ENCODE results near the gene CDSN. TPM values are rescaled to one million over a fixed set of nuclear protein-coding genes. Genes with fewer than 3 reads are reported as not detected.

The CDSN gene
- total and polyA plus RNA-seq, 2 donors (not counting 3 experiments of a cell fraction or from before 2014, with no cell fraction given): not detected

DNA sequence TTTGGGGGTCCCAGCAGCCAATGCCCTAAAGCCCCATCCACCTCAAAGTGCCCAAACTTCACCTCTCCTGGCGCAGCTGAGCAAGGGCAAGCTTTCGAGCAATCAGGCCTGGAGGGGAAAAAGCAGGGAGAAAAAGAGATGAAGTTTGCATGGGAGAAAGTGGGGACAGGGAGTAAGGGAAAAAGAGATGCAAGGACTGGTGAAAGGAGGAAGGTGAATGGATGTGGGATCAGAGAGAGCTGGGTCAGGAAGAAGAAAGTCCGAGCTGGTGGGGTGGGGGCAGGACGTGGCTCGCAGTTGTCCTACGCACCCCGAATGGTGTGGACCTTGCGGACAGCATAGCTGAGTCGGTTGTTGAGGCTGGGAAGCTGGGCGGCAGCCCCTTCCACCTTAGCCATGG is 25.1 kb upstream of the CDSN start:
- intact Hi-C loops (cut with micrococcal nuclease): no loop called here
- POLR2A ChIA-PET: no interaction called here

DNA sequence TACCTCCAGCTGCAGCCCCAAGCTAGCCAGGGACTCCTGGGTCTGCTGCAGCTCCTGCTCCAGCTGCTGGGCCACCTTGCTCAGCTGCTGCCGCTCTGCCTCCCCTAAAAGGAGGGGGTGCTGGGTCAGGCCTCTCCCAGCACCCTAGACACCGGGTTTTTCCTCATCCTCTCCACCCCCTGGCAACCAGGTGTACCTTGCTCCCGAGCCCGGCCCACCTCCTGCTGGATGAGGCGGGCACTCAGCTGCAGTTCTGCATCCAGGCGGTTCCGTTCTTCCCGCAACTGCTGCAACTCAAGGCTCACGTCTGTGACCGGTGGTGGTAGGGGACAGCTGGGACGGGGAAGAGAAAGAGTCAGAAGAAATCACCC is 24.7 kb upstream of the CDSN start:
- BruUV-seq (replicated peaks): no TSS peak
- intact Hi-C loops (cut with micrococcal nuclease): no loop called here

More for the DNA sequence above, 25.1 kb upstream of the CDSN start:
- H3K9ac ChIP-seq (replicated peaks; ENCODE audit: extremely low read depth, insufficient read depth, low read length): no peak overlapping the region
- CTCF ChIA-PET: interaction anchor here (0.9 to 3.3 kb wide), 4 partner anchors 8 to 221 kb away, joined by 3 to 15 read pairs (median 6); no protein-coding TSS in a partner anchor
- H3K27me3 ChIP-seq (ENCODE audit: control insufficient read depth in 2 of 2, insufficient read depth in 2 of 2, low read length in 2 of 2): no peaks in the 10 kb centered on the region
- no peaks in the 10 kb centered on the region for H3K79me2 ChIP-seq (ENCODE audit: control insufficient read depth, insufficient read depth, low read length)
- H3K9me3 ChIP-seq (replicated peaks; ENCODE audit: control insufficient read depth, insufficient read depth, low read length): no peaks in the 10 kb centered on the region
- H2AFZ ChIP-seq (ENCODE audit: low read depth, low read length): no peak overlapping the region
- TF ChIP-seq JUN (IDR thresholded peaks at IDR 0.05; ENCODE audit: borderline replicate concordance, insufficient read depth, insufficient read length, low read depth): no peak
- peaks cover 3% of the 10 kb centered on the region for H3K4me1 ChIP-seq (ENCODE audit: control insufficient read depth, extremely low read depth, insufficient read depth, low read length)
- no peaks in the 10 kb centered on the region for H4K20me1 ChIP-seq (replicated peaks; ENCODE audit: control insufficient read depth, extremely low read depth, insufficient read depth, low read length)
- H3K27ac ChIP-seq (ENCODE audit: insufficient read depth, low read depth, low read length): no peak overlapping the region
- FAIRE-seq (no peak), DNase-seq (ENCODE audit: low read depth, low spot score) (no peak)
- BruUV-seq (replicated peaks): no TSS peak
- peaks cover 0 to 15% of the 10 kb centered on the region in 2 experiments for H3K36me3 ChIP-seq (ENCODE audit: control insufficient read depth in 2 of 2, extremely low read depth in 1 of 2, insufficient read depth in 2 of 2, low read length in 2 of 2)
- H3K9me1 ChIP-seq (replicated peaks; ENCODE audit: control insufficient read depth, extremely low read depth, insufficient read depth, low read length): no peaks in the 10 kb centered on the region
- no peak overlapping the region for H3K4me3 ChIP-seq (replicated peaks in 1 of 3; ENCODE audit: insufficient read depth in 1 of 3, low read depth in 1 of 3, low read length in 3 of 3)
- dilution Hi-C loops (cut with MboI; ENCODE audit: extremely low pct_ligation_motif_present, low sequenced_read_pairs): no loop called here
- no peak overlapping the region for H3K4me2 ChIP-seq (ENCODE audit: insufficient read depth, low read length)

More for the DNA sequence above, 24.7 kb upstream of the CDSN start:
- no peak for FAIRE-seq
- H3K4me2 ChIP-seq (ENCODE audit: insufficient read depth, low read length): no peak overlapping the region
- H3K36me3 ChIP-seq (ENCODE audit: control insufficient read depth in 2 of 2, extremely low read depth in 1 of 2, insufficient read depth in 2 of 2, low read length in 2 of 2): peaks cover 0 to 15% of the 10 kb centered on the region in 2 experiments
- dilution Hi-C loops (cut with MboI; ENCODE audit: extremely low pct_ligation_motif_present, low sequenced_read_pairs): no loop called here
- DNase-seq (ENCODE audit: low read depth, low spot score): no peak
- no peaks in the 10 kb centered on the region for H3K9me3 ChIP-seq (replicated peaks; ENCODE audit: control insufficient read depth, insufficient read depth, low read length)
- H3K4me1 ChIP-seq (ENCODE audit: control insufficient read depth, extremely low read depth, insufficient read depth, low read length): peaks cover 3% of the 10 kb centered on the region
- CTCF ChIA-PET: interaction anchor here (1.6 kb wide), 1 partner anchor 48 kb away, joined by 8 read pairs; no protein-coding TSS in a partner anchor
- H3K9me1 ChIP-seq (replicated peaks; ENCODE audit: control insufficient read depth, extremely low read depth, insufficient read depth, low read length): no peaks in the 10 kb centered on the region
- H2AFZ ChIP-seq (ENCODE audit: low read depth, low read length): no peak overlapping the region
- no peak overlapping the region for H3K27ac ChIP-seq (ENCODE audit: insufficient read depth, low read depth, low read length)
- POLR2A ChIA-PET: no interaction called here
- no peak overlapping the region for H3K4me3 ChIP-seq (replicated peaks in 1 of 3; ENCODE audit: insufficient read depth in 1 of 3, low read depth in 1 of 3, low read length in 3 of 3)
- no peaks in the 10 kb centered on the region for H4K20me1 ChIP-seq (replicated peaks; ENCODE audit: control insufficient read depth, extremely low read depth, insufficient read depth, low read length)
- H3K27me3 ChIP-seq (ENCODE audit: control insufficient read depth in 2 of 2, insufficient read depth in 2 of 2, low read length in 2 of 2): no peaks in the 10 kb centered on the region
- H3K79me2 ChIP-seq (ENCODE audit: control insufficient read depth, insufficient read depth, low read length): no peaks in the 10 kb centered on the region
- H3K9ac ChIP-seq (replicated peaks; ENCODE audit: extremely low read depth, insufficient read depth, low read length): no peak overlapping the region
- no peak for TF ChIP-seq JUN (IDR thresholded peaks at IDR 0.05; ENCODE audit: borderline replicate concordance, insufficient read depth, insufficient read length, low read depth)
- no peak for TF ChIP-seq POLR2A (IDR thresholded peaks at IDR 0.05; ENCODE audit: low read depth, low read length)
- TF ChIP-seq MYC (IDR thresholded peaks at IDR 0.05; ENCODE audit: low read depth, low read length): no peak
- no peak for TF ChIP-seq GATA2 (IDR thresholded peaks at IDR 0.05; ENCODE audit: insufficient read depth, insufficient read length, low read depth, low read length)
- TF ChIP-seq, protein P1, sequence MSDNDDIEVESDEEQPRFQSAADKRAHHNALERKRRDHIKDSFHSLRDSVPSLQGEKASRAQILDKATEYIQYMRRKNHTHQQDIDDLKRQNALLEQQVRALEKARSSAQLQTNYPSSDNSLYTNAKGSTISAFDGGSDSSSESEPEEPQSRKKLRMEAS (IDR thresholded peaks at IDR 0.05; ENCODE audit: insufficient read depth, insufficient read length): no peak
- TF ChIP-seq, protein P2, sequence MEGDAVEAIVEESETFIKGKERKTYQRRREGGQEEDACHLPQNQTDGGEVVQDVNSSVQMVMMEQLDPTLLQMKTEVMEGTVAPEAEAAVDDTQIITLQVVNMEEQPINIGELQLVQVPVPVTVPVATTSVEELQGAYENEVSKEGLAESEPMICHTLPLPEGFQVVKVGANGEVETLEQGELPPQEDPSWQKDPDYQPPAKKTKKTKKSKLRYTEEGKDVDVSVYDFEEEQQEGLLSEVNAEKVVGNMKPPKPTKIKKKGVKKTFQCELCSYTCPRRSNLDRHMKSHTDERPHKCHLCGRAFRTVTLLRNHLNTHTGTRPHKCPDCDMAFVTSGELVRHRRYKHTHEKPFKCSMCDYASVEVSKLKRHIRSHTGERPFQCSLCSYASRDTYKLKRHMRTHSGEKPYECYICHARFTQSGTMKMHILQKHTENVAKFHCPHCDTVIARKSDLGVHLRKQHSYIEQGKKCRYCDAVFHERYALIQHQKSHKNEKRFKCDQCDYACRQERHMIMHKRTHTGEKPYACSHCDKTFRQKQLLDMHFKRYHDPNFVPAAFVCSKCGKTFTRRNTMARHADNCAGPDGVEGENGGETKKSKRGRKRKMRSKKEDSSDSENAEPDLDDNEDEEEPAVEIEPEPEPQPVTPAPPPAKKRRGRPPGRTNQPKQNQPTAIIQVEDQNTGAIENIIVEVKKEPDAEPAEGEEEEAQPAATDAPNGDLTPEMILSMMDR (IDR thresholded peaks at IDR 0.05; ENCODE audit: extremely low read depth in 1 of 2, insufficient read depth in 1 of 2, low read depth in 1 of 2, low read length in 2 of 2): no peak
- TF ChIP-seq POLR2AphosphoS5 (IDR thresholded peaks at IDR 0.05; ENCODE audit: insufficient read depth, low read depth, low read length): no peak
- TF ChIP-seq EZH2 (IDR thresholded peaks at IDR 0.05; ENCODE audit: borderline replicate concordance, low read depth, low read length, severe bottlenecking): no peak
- no peak for TF ChIP-seq FOS (IDR thresholded peaks at IDR 0.05; ENCODE audit: borderline replicate concordance, insufficient read depth, low read length)
